ENCODE results near the gene PMVK.

DNA sequence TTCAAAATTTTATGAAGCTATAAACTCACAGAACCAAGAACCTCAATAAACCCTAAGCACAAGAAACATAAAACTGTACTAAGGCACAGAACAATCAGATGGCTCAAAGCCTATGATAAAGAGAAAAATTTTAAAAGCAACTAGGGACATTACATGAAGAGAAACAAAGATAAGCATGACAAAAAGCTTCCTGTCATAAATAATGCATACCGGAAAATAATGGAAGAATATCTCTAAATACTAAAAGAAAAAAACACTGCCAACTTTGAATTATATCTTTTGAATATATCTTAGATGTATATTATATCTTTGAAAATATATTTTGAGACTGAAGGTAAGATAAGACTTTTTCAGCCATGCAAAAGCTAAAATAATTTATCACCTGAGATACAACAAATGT, 45.1 kb downstream of the PMVK start:
- TF ChIP-seq, protein P1, sequence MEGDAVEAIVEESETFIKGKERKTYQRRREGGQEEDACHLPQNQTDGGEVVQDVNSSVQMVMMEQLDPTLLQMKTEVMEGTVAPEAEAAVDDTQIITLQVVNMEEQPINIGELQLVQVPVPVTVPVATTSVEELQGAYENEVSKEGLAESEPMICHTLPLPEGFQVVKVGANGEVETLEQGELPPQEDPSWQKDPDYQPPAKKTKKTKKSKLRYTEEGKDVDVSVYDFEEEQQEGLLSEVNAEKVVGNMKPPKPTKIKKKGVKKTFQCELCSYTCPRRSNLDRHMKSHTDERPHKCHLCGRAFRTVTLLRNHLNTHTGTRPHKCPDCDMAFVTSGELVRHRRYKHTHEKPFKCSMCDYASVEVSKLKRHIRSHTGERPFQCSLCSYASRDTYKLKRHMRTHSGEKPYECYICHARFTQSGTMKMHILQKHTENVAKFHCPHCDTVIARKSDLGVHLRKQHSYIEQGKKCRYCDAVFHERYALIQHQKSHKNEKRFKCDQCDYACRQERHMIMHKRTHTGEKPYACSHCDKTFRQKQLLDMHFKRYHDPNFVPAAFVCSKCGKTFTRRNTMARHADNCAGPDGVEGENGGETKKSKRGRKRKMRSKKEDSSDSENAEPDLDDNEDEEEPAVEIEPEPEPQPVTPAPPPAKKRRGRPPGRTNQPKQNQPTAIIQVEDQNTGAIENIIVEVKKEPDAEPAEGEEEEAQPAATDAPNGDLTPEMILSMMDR (IDR thresholded peaks at IDR 0.05): no peak
- no peak for TF ChIP-seq POLR2A (IDR thresholded peaks at IDR 0.05)

Data from thyroid gland (tissue), 4 donors.